HFFc6 (cell line): Measurements from ENCODE around the gene TULP3. TPM values are rescaled to one million over a fixed set of nuclear protein-coding genes. Genes with fewer than 3 reads are reported as not detected.

ENCODE experiments used
- DNase-seq: peaks from one replicate; pipeline ENCODE4 v3.0.0-alpha.2; 2018
- H3K27ac Mint-ChIP-seq: 2 replicates; pipeline ENCODE4 v1.8.0; 2020; ENCODE audit warnings: mild to moderate bottlenecking, mixed read lengths
- H3K27me3 Mint-ChIP-seq: 2 replicates; pipeline ENCODE4 v1.8.0; 2021; ENCODE audit warnings: mild to moderate bottlenecking, moderate library complexity, mixed read lengths; ENCODE audit not compliant: insufficient read depth
- H3K36me3 Mint-ChIP-seq: 2 replicates; pipeline ENCODE4 v1.8.0; 2021; ENCODE audit warnings: low read depth, mixed read lengths
- H3K4me1 Mint-ChIP-seq: 2 replicates; pipeline ENCODE4 v1.8.0; 2020; ENCODE audit warnings: low read depth, mixed read lengths
- H3K4me3 Mint-ChIP-seq: 2 replicates; pipeline ENCODE4 v1.8.0; 2020; ENCODE audit warnings: mild to moderate bottlenecking, moderate library complexity, mixed read lengths
- H3K9me3 Mint-ChIP-seq: 2 replicates; pipeline ENCODE4 v1.8.0; 2020; ENCODE audit warnings: mild to moderate bottlenecking, mixed read lengths
- CTCF ChIP-seq: fragments of 200-600 bp; sonication (generic); IDR thresholded peaks from 2 replicates; pipeline ENCODE4 v1.5.0; 2021; ENCODE audit warnings: antibody characterized with exemption, mild to moderate bottlenecking
- total RNA-seq, 6 experiments: library from RNA; stranded (reverse); fragmentation: NEBNext Ultra II Directional; extraction: Animal tissue kit (Norgen Biotek cat#: 25700); gene quantifications; 2 replicates in 1 of 6; 3 replicates in 5 of 6; pipeline ENCODE4 v1.2.3, GENCODE V29; 2021

The TULP3 gene
- total RNA-seq, 6 experiments from 2014 or later, result 25.8 to 34.0 (median 31.6) TPM

- H3K9me3 Mint-ChIP-seq, result no peaks in the 10 kb centered on the region
- peaks cover 27% of the 10 kb centered on the region for H3K4me1 Mint-ChIP-seq
- no peak overlapping the region for H3K4me3 Mint-ChIP-seq
- peaks cover 3% of the 10 kb centered on the region for H3K27me3 Mint-ChIP-seq
- peaks cover 13% of the 10 kb centered on the region; the same call in 1 of the 2 replicates for H3K36me3 Mint-ChIP-seq
- H3K27ac Mint-ChIP-seq, result no peak overlapping the region
- TF ChIP-seq CTCF, result no peak
- no peak for DNase-seq
These were observed 80.1 kb downstream of the TULP3 start for GRCh38 chr12:2970744-2971143.

- Mint-ChIP-seq H3K36me3 (peaks cover 9% of the 10 kb centered on the region; the same call in 1 of the 2 replicates), H3K4me3 (no peak overlapping the region), H3K27ac (no peak overlapping the region), H3K4me1 (peaks cover 27% of the 10 kb centered on the region), H3K9me3 (no peaks in the 10 kb centered on the region), H3K27me3 (peaks cover 3% of the 10 kb centered on the region)
- DNase-seq, result no peak
- TF ChIP-seq CTCF, result no peak
These were observed 82.9 kb downstream of the TULP3 start for GRCh38 chr12:2973566-2973965.

DNA sequence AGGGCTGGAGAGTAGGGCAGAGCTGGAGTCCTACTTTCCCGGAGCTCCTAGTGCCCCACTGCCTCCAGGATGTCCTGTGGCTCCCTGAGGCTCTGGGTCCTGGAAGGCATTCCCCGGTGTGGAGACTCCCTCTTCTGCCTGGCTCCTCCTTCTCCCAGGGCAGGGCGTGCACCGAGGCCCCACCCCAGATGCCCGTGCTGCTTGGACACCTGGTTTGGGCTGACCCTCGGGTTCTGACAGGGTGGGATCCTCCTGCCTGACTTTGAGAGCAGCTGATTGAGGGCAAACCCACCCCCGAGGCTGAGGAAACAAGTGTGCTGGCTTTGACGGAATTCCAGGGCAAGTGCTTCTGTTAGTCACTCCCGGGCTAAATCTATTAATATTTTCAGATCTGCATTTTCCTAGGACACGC is 83.9 kb downstream of the TULP3 start:
- DNase-seq, result no peak
- peaks cover 9% of the 10 kb centered on the region; the same call in 1 of the 2 replicates for H3K36me3 Mint-ChIP-seq
- H3K27ac Mint-ChIP-seq, result no peak overlapping the region
- no peak overlapping the region for H3K4me3 Mint-ChIP-seq
- H3K9me3 Mint-ChIP-seq, result no peaks in the 10 kb centered on the region
- H3K4me1 Mint-ChIP-seq, result peaks cover 27% of the 10 kb centered on the region
- TF ChIP-seq CTCF, result no peak
- peaks cover 3% of the 10 kb centered on the region for H3K27me3 Mint-ChIP-seq

DNA sequence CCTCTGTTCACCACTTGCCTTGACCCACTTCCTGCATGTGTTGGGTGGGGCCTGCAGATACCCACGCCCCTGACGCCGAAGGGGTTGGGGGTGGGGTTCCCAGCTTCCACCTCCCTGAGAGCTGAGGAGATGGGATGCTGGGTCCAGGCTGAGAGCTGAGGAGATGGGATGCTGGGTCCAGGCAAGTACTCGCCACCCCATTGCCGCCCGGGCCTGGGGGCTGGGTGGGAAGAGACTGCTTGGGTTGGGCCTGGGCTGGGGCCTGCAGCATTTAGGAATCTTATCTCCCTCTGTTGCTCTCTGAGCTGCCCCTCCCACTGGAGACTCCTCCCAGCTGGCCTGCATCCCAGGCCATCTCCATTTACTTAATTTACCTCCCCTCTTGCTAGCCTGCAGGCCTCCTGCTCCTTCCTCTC is 85.9 kb downstream of the TULP3 start:
- H3K27ac Mint-ChIP-seq, result no peak overlapping the region
- no peak overlapping the region for H3K4me3 Mint-ChIP-seq
- H3K36me3 Mint-ChIP-seq, result peaks cover 5% of the 10 kb centered on the region; the same call in 1 of the 2 replicates
- no peaks in the 10 kb centered on the region for H3K9me3 Mint-ChIP-seq
- peaks cover 1% of the 10 kb centered on the region; the same call in 1 of the 2 replicates for H3K27me3 Mint-ChIP-seq
- H3K4me1 Mint-ChIP-seq, result peaks cover 18% of the 10 kb centered on the region
- no peak for DNase-seq
- no peak for TF ChIP-seq CTCF

DNA sequence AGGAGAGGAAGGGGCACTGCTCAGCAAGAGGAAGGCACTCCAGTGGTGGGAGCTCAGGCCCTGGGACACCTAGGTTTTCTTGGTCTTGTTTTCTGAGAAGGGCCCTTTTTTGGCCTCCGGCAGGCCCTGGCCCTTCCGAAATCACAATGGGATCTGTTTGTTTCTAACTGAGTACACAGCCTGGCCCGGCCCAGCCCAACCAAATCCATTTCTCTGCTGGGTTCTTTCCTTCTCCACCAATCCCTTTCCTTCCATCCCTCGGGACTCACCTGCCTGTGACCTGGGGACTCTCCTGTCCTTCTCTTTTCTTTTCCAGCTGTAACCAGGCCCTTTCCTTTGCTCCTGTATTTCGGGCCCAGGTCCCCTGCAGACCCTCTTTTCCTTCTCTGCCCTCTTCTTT is 87.1 kb downstream of the TULP3 start:
- Mint-ChIP-seq H3K36me3 (peaks cover 3% of the 10 kb centered on the region; the same call in 1 of the 2 replicates), H3K27ac (no peak overlapping the region), H3K27me3 (peaks cover 1% of the 10 kb centered on the region; the same call in 1 of the 2 replicates), H3K4me1 (peaks cover 18% of the 10 kb centered on the region), H3K9me3 (no peaks in the 10 kb centered on the region), H3K4me3 (no peak overlapping the region)
- no peak for DNase-seq
- TF ChIP-seq CTCF, result no peak

GRCh38 chr12:2979806-2980205 is 89.1 kb downstream of the TULP3 start:
- no peaks in the 10 kb centered on the region for H3K27me3 Mint-ChIP-seq
- no peak overlapping the region for H3K27ac Mint-ChIP-seq
- no peaks in the 10 kb centered on the region for H3K9me3 Mint-ChIP-seq
- no peak for TF ChIP-seq CTCF
- peaks cover 13% of the 10 kb centered on the region for H3K4me1 Mint-ChIP-seq
- no peak for DNase-seq
- peaks cover 5% of the 10 kb centered on the region; the same call in 1 of the 2 replicates for H3K36me3 Mint-ChIP-seq
- no peak overlapping the region for H3K4me3 Mint-ChIP-seq
